OCI-LY7 (cell line): ENCODE data around the gene SLX4. TPM values are rescaled to one million over a fixed set of nuclear protein-coding genes. Genes with fewer than 3 reads are reported as not detected.
A peak's percentile ranks its signal among the peaks of the same experiment; 100 is the strongest.

ENCODE experiments used
- BruUV-seq: library from RNA; stranded (reverse); fragments of 400-500 nt; replicated peaks from 2 replicates; lab custom pipeline; 2021; lab: Mats Ljungman, UMichigan
- CTCF ChIA-PET: fragments of 300-600 bp; sonication (Branson Sonifier 250); formaldehyde crosslinking; loops from one replicate; lab custom pipeline; 2022; ENCODE audit warnings: antibody characterized with exemption; ENCODE audit not compliant: unreplicated experiment; lab: Charles Lee
- POLR2A ChIA-PET: fragments of 300-600 bp; sonication (Branson Sonifier 250); formaldehyde crosslinking; loops from one replicate; lab custom pipeline; 2022; ENCODE audit warnings: antibody characterized with exemption; lab: Charles Lee
- DNase-seq: peaks from one replicate; pipeline ENCODE4 v3.0.0-alpha.2; 2015; ENCODE audit warnings: low spot score
- H2AFZ ChIP-seq: fragments of 200-600 bp; sonication (generic), shearing (Covaris generic); 2 replicates; pipeline ENCODE4 v1.6.1; 2014; ENCODE audit warnings: mild to moderate bottlenecking, antibody characterized with exemption, low read length, moderate library complexity
- H3K27ac ChIP-seq: fragments of 200-600 bp; sonication (generic); 2 replicates; pipeline ENCODE4 v1.5.1; 2014; ENCODE audit warnings: mixed run types, low read depth, mild to moderate bottlenecking, moderate library complexity, low read length, inconsistent platforms; ENCODE audit not compliant: poor library complexity, severe bottlenecking
- H3K36me3 ChIP-seq: fragments of 200-600 bp; sonication (generic); 2 replicates; pipeline ENCODE4 v1.6.1; 2014; ENCODE audit warnings: mild to moderate bottlenecking, antibody characterized with exemption, low read length, moderate library complexity, mixed read lengths; ENCODE audit not compliant: insufficient read depth
- H3K4me1 ChIP-seq: fragments of 200-600 bp; sonication (generic); 2 replicates; pipeline ENCODE4 v1.5.1; 2014; ENCODE audit warnings: mild to moderate bottlenecking, low read length; ENCODE audit not compliant: insufficient read depth, poor library complexity, severe bottlenecking
- H3K4me2 ChIP-seq: fragments of 200-600 bp; sonication (generic); 2 replicates; pipeline ENCODE4 v1.6.1; 2014; ENCODE audit warnings: mild to moderate bottlenecking, low read length
- H3K4me3 ChIP-seq: fragments of 200-600 bp; sonication (generic); 2 replicates; pipeline ENCODE4 v1.5.1; 2014; ENCODE audit warnings: mild to moderate bottlenecking, low read depth, low read length; ENCODE audit not compliant: poor library complexity, severe bottlenecking
- H3K79me2 ChIP-seq: fragments of 200-600 bp; sonication (generic); 2 replicates; pipeline ENCODE4 v1.6.1; 2016; ENCODE audit warnings: low read depth, mild to moderate bottlenecking, low read length, moderate library complexity, mixed read lengths; ENCODE audit not compliant: insufficient read depth
- H3K9me2 ChIP-seq: fragments of 200-600 bp; sonication (generic); 2 replicates; pipeline ENCODE4 v1.6.1; 2016; ENCODE audit warnings: mild to moderate bottlenecking, low read length, mixed read lengths; ENCODE audit not compliant: insufficient read depth
- H3K9me3 ChIP-seq: fragments of 200-600 bp; sonication (generic); 2 replicates; pipeline ENCODE4 v1.6.1; 2014; ENCODE audit warnings: mild to moderate bottlenecking, mixed run types, low read length, mixed read lengths
- H4K20me1 ChIP-seq: fragments of 200-600 bp; sonication (generic); 2 replicates; pipeline ENCODE4 v1.6.1; 2014; ENCODE audit warnings: mild to moderate bottlenecking, antibody characterized with exemption, low read length, moderate library complexity, mixed read lengths; ENCODE audit not compliant: insufficient read depth
- EZH2phosphoT487 ChIP-seq: fragments of 200-600 bp; sonication (generic); IDR thresholded peaks from 2 replicates; pipeline ENCODE4 v1.6.1; 2018; ENCODE audit warnings: low read depth, borderline replicate concordance, mild to moderate bottlenecking, mixed run types, antibody characterized with exemption, low read length, moderate library complexity, mixed read lengths
- intact Hi-C: fragments of 100-400 bp; cut with micrococcal nuclease; formaldehyde crosslinking; loops from one replicate; pipeline ENCODE4 v1.10.0; 2022; ENCODE audit not compliant: unreplicated experiment
- total RNA-seq, 2 experiments: library from RNA; depleted of rRNA in 1 of 2; stranded (reverse); fragments of >200 nt in 1 of 2; shearing (Covaris generic) in 1 of 2; gene quantifications; 2 replicates each; pipeline ENCODE4 v1.2.3, GENCODE V29; 2014 to 2022
- TF ChIP-seq, protein P1 (sequence below): fragments of 200-600 bp; sonication (generic); conservative IDR thresholded peaks from 2 replicates; pipeline ENCODE4 v1.5.1; 2014; ENCODE audit warnings: mild to moderate bottlenecking, antibody characterized with exemption, low read length, moderate library complexity, mixed read lengths

The SLX4 gene
- total RNA-seq, 2 experiments from 2014 or later, result 13.2 to 35.7 TPM

DNA sequence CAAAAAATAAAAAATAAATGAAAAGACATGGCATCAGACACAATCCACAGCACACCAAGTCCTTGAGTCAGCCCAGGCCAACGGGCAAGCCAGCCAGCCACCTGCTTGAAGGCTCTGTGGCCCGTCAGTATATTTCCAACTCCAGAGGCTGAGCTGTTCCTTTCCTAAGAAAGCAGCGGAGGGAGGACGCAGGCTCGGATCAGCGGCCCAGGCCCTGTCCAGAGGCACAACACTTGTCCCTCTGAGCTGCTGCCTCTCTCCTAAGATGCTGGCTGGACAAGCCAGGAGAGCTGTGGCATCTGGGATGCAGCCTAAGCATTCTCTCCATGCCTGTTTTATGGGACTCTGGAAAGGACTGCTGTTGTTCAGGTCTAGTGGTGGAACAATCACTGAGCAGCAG lies 19.4 kb downstream of the SLX4 start:
- no TSS peak for BruUV-seq
- Histone ChIP-seq H4K20me1 (no peaks in the 10 kb centered on the region), H3K36me3 (peaks cover 73% of the 10 kb centered on the region), H3K9me3 (no peaks in the 10 kb centered on the region), H3K79me2 (0 out of 2 replicates have a peak, but pooled peaks cover under 1% of the 10 kb centered on the region), H3K9me2 (no peaks in the 10 kb centered on the region), H2AFZ (no peak overlapping the region), H3K27ac (no peak overlapping the region), H3K4me3 (no peak overlapping the region), H3K4me1 (peaks cover 23% of the 10 kb centered on the region), H3K4me2 (no peak overlapping the region)
- TF ChIP-seq, protein P1, sequence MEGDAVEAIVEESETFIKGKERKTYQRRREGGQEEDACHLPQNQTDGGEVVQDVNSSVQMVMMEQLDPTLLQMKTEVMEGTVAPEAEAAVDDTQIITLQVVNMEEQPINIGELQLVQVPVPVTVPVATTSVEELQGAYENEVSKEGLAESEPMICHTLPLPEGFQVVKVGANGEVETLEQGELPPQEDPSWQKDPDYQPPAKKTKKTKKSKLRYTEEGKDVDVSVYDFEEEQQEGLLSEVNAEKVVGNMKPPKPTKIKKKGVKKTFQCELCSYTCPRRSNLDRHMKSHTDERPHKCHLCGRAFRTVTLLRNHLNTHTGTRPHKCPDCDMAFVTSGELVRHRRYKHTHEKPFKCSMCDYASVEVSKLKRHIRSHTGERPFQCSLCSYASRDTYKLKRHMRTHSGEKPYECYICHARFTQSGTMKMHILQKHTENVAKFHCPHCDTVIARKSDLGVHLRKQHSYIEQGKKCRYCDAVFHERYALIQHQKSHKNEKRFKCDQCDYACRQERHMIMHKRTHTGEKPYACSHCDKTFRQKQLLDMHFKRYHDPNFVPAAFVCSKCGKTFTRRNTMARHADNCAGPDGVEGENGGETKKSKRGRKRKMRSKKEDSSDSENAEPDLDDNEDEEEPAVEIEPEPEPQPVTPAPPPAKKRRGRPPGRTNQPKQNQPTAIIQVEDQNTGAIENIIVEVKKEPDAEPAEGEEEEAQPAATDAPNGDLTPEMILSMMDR, result no peak
- TF ChIP-seq EZH2phosphoT487, result no peak
- POLR2A ChIA-PET, result no interaction called here
- CTCF ChIA-PET, result interaction anchor here (1.4 kb wide), 1 partner anchor 15 kb away, joined by 3 read pairs; no protein-coding TSS in a partner anchor
- intact Hi-C loops, result no loop called here
- no peak for DNase-seq

DNA sequence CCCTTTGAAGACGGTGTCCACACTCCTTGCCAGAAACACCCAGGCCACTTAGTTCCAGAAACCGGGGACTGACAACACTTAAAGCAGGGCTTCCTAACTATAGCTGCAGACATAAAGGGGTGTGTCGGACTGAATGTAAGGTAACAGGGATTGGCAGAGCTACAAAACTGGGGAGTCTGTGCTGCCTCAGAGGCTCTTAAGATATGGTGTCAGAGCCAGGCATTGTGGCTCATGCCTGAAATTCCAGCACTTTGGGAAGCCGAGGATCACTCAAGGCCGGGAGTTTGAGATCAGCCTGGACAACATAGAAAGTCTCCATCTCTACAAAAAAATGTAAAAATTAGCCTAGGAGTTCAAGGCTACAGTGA lies 20.0 kb downstream of the SLX4 start:
- no peak for TF ChIP-seq EZH2phosphoT487
- TF ChIP-seq, protein P1, result no peak
- no peak overlapping the region for H3K4me3 ChIP-seq
- POLR2A ChIA-PET, result no interaction called here
- no peak overlapping the region for H2AFZ ChIP-seq
- H3K36me3 ChIP-seq, result peaks cover 69% of the 10 kb centered on the region
- BruUV-seq, result no TSS peak
- no peaks in the 10 kb centered on the region for H3K9me2 ChIP-seq
- H3K9me3 ChIP-seq, result no peaks in the 10 kb centered on the region
- CTCF ChIA-PET, result interaction anchor here (1.4 kb wide), 1 partner anchor 16 kb away, joined by 3 read pairs; no protein-coding TSS in a partner anchor
- DNase-seq, result no peak
- intact Hi-C loops, result no loop called here
- peaks cover 5% of the 10 kb centered on the region; the same call in 1 of the 2 replicates for H3K79me2 ChIP-seq
- H3K4me2 ChIP-seq, result no peak overlapping the region
- no peaks in the 10 kb centered on the region for H4K20me1 ChIP-seq
- H3K27ac ChIP-seq, result no peak overlapping the region
- peaks cover 28% of the 10 kb centered on the region for H3K4me1 ChIP-seq

DNA sequence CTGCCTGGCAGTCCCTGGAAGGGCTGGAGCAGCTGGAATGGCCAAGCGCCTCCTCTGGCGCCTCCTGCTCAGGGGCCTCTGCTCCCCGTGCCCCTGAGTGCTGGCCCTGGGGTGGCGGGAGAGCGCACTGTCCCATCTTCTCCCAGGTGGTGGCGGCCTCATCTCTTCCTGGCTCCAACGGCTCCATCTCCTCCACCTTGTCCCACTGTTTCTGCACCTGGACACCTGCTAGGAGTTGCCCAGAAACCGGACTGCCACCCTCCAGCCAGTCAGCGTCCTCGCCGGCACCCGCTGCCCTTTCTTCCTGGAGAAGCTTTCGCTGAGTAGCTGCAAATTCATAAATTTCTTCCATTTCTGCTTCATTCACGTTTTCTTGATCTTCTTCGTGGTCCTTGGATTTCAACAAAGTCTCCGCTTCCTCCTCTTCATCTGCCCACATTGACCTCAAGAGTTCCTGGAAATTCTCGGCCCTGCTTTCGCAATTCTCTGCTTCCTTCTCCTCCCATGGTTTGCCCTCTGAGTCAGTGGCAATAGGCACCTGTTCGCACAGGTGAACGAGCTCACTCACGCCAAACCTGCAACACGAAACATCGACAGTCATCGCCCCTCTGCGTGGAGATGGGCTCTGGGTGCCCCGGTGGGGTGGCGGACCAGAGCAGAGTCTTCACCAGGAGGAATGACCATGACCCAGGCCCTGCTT lies 20.5 kb downstream of the SLX4 start:
- Histone ChIP-seq H3K4me2 (no peak overlapping the region), H3K79me2 (peaks cover 10% of the 10 kb centered on the region; the same call in 1 of the 2 replicates), H3K4me3 (no peak overlapping the region), H3K27ac (no peak overlapping the region), H3K9me2 (no peaks in the 10 kb centered on the region), H2AFZ (no peak overlapping the region), H3K4me1 (peaks cover 34% of the 10 kb centered on the region), H3K9me3 (no peaks in the 10 kb centered on the region), H4K20me1 (no peaks in the 10 kb centered on the region), H3K36me3 (peaks cover 70% of the 10 kb centered on the region)
- POLR2A ChIA-PET, result no interaction called here
- no peak for TF ChIP-seq EZH2phosphoT487
- intact Hi-C loops, result no loop called here
- DNase-seq, result no peak
- CTCF ChIA-PET, result no interaction called here
- TSS peak; percentile 56 for BruUV-seq
